ENCODE measurements around the gene PC.

PC gene

DNA sequence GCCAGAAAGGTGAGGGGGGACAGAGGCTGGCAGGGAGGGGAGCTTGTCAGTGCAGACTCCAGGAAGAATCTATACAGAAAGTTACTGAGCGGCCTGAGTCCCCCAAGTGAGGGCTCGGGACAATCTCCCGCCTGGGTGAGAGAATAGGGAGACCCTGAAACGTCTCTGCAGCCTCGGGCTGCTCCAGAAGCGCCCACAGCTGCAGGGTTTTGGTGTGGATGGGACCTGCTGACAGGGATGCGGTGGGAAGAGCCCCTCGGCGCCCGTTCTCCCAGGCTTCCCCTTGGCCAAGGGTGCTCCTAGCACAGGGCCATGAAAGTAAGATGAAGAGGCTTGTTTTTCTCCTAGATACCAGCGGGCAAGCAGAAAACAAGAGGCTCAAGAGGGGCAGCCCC, 115.7 kb downstream of the PC start:
- Histone ChIP-seq H3K4me2 (ENCODE audit: low read length) (peak overlapping the region; percentile 73), H3K36me3 (ENCODE audit: control insufficient read depth, insufficient read depth, low read length) (no peaks in the 10 kb centered on the region), H3K4me3 (ENCODE audit: low read depth, low read length) (peak overlapping the region; percentile 92)

DNA sequence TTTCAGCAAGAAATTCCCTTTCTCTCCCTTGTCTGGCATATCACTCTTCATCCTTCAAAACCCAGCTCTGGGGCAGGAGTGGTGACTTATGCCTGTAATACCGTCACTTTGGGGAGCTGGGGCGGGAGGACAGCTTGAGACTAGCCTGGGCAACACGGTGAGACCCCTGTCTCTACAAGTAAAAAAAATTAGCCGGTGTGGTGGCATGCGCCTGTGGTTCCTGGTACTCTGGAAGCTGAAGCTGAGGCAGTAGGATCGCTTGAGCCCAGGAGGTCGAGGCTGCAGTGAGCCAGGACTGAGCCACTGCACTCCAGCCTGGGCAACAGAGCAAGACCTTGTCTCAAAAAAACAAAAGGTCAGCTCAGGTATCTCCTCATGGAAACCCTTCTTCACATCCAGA, 116.3 kb downstream of the PC start:
- no peak overlapping the region for H2AFZ ChIP-seq

More for the DNA sequence above, 115.7 kb downstream of the PC start:
- Histone ChIP-seq H2AFZ (peak overlapping the region; percentile 75), H3K27ac (peak overlapping the region; percentile 83), H3K9ac (no peak overlapping the region), H3K79me2 (peaks cover 13% of the 10 kb centered on the region), H3K4me1 (no peaks in the 10 kb centered on the region), H3K9me3 (ENCODE audit: control insufficient read depth, low read length) (no peaks in the 10 kb centered on the region), H3K27me3 (ENCODE audit: control insufficient read depth, insufficient read depth, low read length) (no peaks in the 10 kb centered on the region)
- TF ChIP-seq, protein P1, sequence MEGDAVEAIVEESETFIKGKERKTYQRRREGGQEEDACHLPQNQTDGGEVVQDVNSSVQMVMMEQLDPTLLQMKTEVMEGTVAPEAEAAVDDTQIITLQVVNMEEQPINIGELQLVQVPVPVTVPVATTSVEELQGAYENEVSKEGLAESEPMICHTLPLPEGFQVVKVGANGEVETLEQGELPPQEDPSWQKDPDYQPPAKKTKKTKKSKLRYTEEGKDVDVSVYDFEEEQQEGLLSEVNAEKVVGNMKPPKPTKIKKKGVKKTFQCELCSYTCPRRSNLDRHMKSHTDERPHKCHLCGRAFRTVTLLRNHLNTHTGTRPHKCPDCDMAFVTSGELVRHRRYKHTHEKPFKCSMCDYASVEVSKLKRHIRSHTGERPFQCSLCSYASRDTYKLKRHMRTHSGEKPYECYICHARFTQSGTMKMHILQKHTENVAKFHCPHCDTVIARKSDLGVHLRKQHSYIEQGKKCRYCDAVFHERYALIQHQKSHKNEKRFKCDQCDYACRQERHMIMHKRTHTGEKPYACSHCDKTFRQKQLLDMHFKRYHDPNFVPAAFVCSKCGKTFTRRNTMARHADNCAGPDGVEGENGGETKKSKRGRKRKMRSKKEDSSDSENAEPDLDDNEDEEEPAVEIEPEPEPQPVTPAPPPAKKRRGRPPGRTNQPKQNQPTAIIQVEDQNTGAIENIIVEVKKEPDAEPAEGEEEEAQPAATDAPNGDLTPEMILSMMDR (IDR thresholded peaks at IDR 0.05), result no peak

DNA sequence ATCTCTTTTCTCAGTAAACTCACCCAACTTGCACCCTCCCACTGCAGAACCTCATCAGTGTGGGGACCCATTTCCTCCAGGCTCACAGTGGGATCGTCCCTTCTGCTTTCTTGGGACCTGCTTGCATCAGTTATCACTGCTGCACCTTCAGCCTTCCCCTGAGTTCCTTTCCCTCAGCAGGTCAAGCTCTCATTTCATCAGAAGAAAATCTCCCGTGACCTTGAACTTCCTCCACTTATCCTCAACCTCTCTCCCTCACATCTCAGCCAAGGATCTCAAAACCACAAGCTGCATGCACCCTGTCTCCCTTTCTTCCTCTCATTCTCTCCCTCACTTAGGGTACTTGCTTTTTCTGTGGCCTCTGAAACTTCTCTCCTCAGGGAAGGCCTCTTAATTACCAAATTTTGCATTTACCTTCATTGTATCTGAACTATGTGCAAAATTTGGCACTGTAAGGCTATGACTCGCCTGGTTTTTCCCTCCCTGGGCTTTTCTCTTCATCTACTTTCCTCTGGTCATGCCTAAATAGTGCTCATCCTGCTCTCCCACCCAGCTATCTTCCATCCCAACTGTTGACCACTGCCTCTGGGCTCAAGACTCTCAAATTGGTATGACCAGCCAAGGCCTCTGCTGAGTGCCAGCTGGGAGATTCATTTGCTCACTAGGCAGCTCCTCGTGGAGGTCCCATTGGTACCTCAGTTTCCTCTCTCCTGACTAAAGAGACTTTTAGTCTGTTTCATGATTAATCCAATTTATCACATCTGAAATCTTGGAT, 117.7 kb downstream of the PC start:
- Histone ChIP-seq H3K4me3 (ENCODE audit: low read depth, low read length) (no peak overlapping the region), H3K36me3 (ENCODE audit: control insufficient read depth, insufficient read depth, low read length) (no peaks in the 10 kb centered on the region), H3K27me3 (ENCODE audit: control insufficient read depth, insufficient read depth, low read length) (no peaks in the 10 kb centered on the region), H2AFZ (no peak overlapping the region), H3K4me1 (no peaks in the 10 kb centered on the region), H3K9ac (no peak overlapping the region), H3K4me2 (ENCODE audit: low read length) (no peak overlapping the region), H3K9me3 (ENCODE audit: control insufficient read depth, low read length) (no peaks in the 10 kb centered on the region), H3K27ac (no peak overlapping the region), H3K79me2 (peaks cover 13% of the 10 kb centered on the region)
- TF ChIP-seq, protein P1 (IDR thresholded peaks at IDR 0.05), result no peak

More for the DNA sequence above, 116.3 kb downstream of the PC start:
- H3K36me3 ChIP-seq (ENCODE audit: control insufficient read depth, insufficient read depth, low read length), result no peaks in the 10 kb centered on the region
- H3K9ac ChIP-seq, result no peak overlapping the region
- no peaks in the 10 kb centered on the region for H3K9me3 ChIP-seq (ENCODE audit: control insufficient read depth, low read length)
- H3K4me1 ChIP-seq, result no peaks in the 10 kb centered on the region
- TF ChIP-seq, protein P1 (IDR thresholded peaks at IDR 0.05), result no peak
- H3K27me3 ChIP-seq (ENCODE audit: control insufficient read depth, insufficient read depth, low read length), result no peaks in the 10 kb centered on the region
- no peak overlapping the region for H3K27ac ChIP-seq
- H3K4me3 ChIP-seq (ENCODE audit: low read depth, low read length), result peak overlapping the region; percentile 92
- peak overlapping the region; percentile 73 for H3K4me2 ChIP-seq (ENCODE audit: low read length)
- H3K79me2 ChIP-seq, result peaks cover 13% of the 10 kb centered on the region

DNA sequence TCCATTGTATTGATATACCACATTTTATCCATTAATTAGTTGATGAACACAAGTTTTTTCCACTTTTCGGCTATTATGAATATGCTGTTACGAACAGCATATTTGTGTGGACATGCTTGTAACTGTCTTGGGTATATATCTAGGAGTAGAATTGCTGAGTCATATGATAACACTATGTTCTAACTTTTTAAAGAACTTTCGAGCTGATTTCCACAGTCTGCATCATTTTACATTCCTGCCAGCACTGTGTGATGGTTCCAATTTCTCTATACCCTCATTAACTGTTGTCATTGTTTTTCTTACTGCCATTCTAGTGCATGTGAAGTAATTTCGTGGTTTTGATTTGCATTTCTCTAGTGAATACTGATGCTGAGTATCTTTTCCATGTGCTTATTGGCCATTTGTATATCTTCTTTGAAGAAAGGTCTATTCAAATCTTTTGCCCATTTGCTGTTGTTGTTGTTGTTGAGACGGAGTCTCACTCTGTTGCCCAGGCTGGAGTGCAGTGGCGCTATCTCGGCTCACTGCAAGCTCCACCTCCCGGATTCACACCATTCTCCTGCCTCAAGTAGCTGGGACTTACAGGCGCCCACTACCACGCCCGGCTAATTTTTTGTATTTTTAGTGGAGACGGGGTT, 122.3 kb downstream of the PC start:
- Histone ChIP-seq H2AFZ (no peak overlapping the region), H3K36me3 (ENCODE audit: control insufficient read depth, insufficient read depth, low read length) (no peaks in the 10 kb centered on the region)
- TF ChIP-seq, protein P1 (IDR thresholded peaks at IDR 0.05), result no peak

More for the DNA sequence above, 122.3 kb downstream of the PC start:
- Histone ChIP-seq H3K4me2 (ENCODE audit: low read length) (no peak overlapping the region), H3K27ac (no peak overlapping the region), H3K4me3 (ENCODE audit: low read depth, low read length) (no peak overlapping the region), H3K9ac (no peak overlapping the region), H3K27me3 (ENCODE audit: control insufficient read depth, insufficient read depth, low read length) (no peaks in the 10 kb centered on the region), H3K79me2 (no peaks in the 10 kb centered on the region), H3K9me3 (ENCODE audit: control insufficient read depth, low read length) (no peaks in the 10 kb centered on the region), H3K4me1 (peaks cover 3% of the 10 kb centered on the region)

Data from parathyroid adenoma (tissue), 2 donors.